ENCODE results near the gene NISCH.

Gene NISCH

GRCh38 chr3:52481819-52482521, 26.6 kb downstream of the NISCH start:
- Histone ChIP-seq H3K4me3 (ENCODE audit: low read length, poor library complexity, severe bottlenecking) (no peak overlapping the region), H3K9ac (ENCODE audit: low read depth, low read length, poor library complexity, severe bottlenecking) (no peak overlapping the region), H3K4me2 (ENCODE audit: low read depth, low read length, poor library complexity, severe bottlenecking) (no peak overlapping the region), H2AFZ (ENCODE audit: low read length) (no peak overlapping the region), H3K9me3 (ENCODE audit: insufficient read depth, low read depth, low read length) (no peaks in the 10 kb centered on the region), H3F3A (ENCODE audit: low read depth) (no peaks in the 10 kb centered on the region), H3K79me2 (ENCODE audit: insufficient read depth, low read length) (no peaks in the 10 kb centered on the region), H3K36me3 (ENCODE audit: insufficient read depth, low read length) (peaks cover 81% of the 10 kb centered on the region), H3K9me2 (replicated peaks; ENCODE audit: low read depth, low read length) (no peaks in the 10 kb centered on the region), H4K20me1 (ENCODE audit: insufficient read depth, low read length, poor library complexity, severe bottlenecking) (no peaks in the 10 kb centered on the region), H3K4me1 (ENCODE audit: insufficient read depth, low read length, poor library complexity, severe bottlenecking) (no peaks in the 10 kb centered on the region), H3K27me3 (ENCODE audit: insufficient read depth, low read length, poor library complexity, severe bottlenecking) (no peaks in the 10 kb centered on the region)
- TF ChIP-seq CTCF (conservative IDR thresholded peaks at IDR 0.05; ENCODE audit: low read length) (peak; percentile 67), EZH2phosphoT487 (IDR thresholded peaks at IDR 0.05; ENCODE audit: borderline replicate concordance) (no peak)

- H3K9me3 ChIP-seq (ENCODE audit: insufficient read depth, low read depth, low read length): no peaks in the 10 kb centered on the region
- H3K36me3 ChIP-seq (ENCODE audit: insufficient read depth, low read length): peaks cover 79% of the 10 kb centered on the region
Observed at GRCh38 chr3:52483081-52483480, 27.7 kb downstream of the NISCH start.

GRCh38 chr3:52483577-52484381, 28.4 kb downstream of the NISCH start:
- Histone ChIP-seq H3K79me2 (ENCODE audit: insufficient read depth, low read length) (no peaks in the 10 kb centered on the region), H3F3A (ENCODE audit: low read depth) (no peaks in the 10 kb centered on the region), H4K20me1 (ENCODE audit: insufficient read depth, low read length, poor library complexity, severe bottlenecking) (no peaks in the 10 kb centered on the region), H3K9ac (ENCODE audit: low read depth, low read length, poor library complexity, severe bottlenecking) (no peak overlapping the region), H3K9me2 (replicated peaks; ENCODE audit: low read depth, low read length) (no peaks in the 10 kb centered on the region), H3K27me3 (ENCODE audit: insufficient read depth, low read length, poor library complexity, severe bottlenecking) (no peaks in the 10 kb centered on the region), H2AFZ (ENCODE audit: low read length) (no peak overlapping the region), H3K9me3 (ENCODE audit: insufficient read depth, low read depth, low read length) (no peaks in the 10 kb centered on the region), H3K4me1 (ENCODE audit: insufficient read depth, low read length, poor library complexity, severe bottlenecking) (no peaks in the 10 kb centered on the region), H3K4me2 (ENCODE audit: low read depth, low read length, poor library complexity, severe bottlenecking) (no peak overlapping the region), H3K4me3 (ENCODE audit: low read length, poor library complexity, severe bottlenecking) (no peak overlapping the region), H3K36me3 (ENCODE audit: insufficient read depth, low read length) (peaks cover 76% of the 10 kb centered on the region)
- TF ChIP-seq EZH2phosphoT487 (IDR thresholded peaks at IDR 0.05; ENCODE audit: borderline replicate concordance) (no peak), CTCF (conservative IDR thresholded peaks at IDR 0.05; ENCODE audit: low read length) (no peak)

More at GRCh38 chr3:52483081-52483480, 27.7 kb downstream of the NISCH start:
- TF ChIP-seq EZH2phosphoT487 (IDR thresholded peaks at IDR 0.05; ENCODE audit: borderline replicate concordance): no peak
- TF ChIP-seq CTCF (conservative IDR thresholded peaks at IDR 0.05; ENCODE audit: low read length): no peak
- Histone ChIP-seq H3K9ac (ENCODE audit: low read depth, low read length, poor library complexity, severe bottlenecking) (no peak overlapping the region), H3K9me2 (replicated peaks; ENCODE audit: low read depth, low read length) (no peaks in the 10 kb centered on the region), H2AFZ (ENCODE audit: low read length) (no peak overlapping the region), H3K79me2 (ENCODE audit: insufficient read depth, low read length) (no peaks in the 10 kb centered on the region), H3K4me3 (ENCODE audit: low read length, poor library complexity, severe bottlenecking) (no peak overlapping the region), H4K20me1 (ENCODE audit: insufficient read depth, low read length, poor library complexity, severe bottlenecking) (no peaks in the 10 kb centered on the region), H3K4me1 (ENCODE audit: insufficient read depth, low read length, poor library complexity, severe bottlenecking) (no peaks in the 10 kb centered on the region), H3K27me3 (ENCODE audit: insufficient read depth, low read length, poor library complexity, severe bottlenecking) (no peaks in the 10 kb centered on the region), H3K4me2 (ENCODE audit: low read depth, low read length, poor library complexity, severe bottlenecking) (no peak overlapping the region), H3F3A (ENCODE audit: low read depth) (no peaks in the 10 kb centered on the region)
